Germinal center (tissue), 1 donor: ENCODE data around the gene SMKR1.
A peak's percentile ranks its signal among the peaks of the same experiment; 100 is the strongest.
"Not testable (repeated sequence)": the region's sequence is repeated elsewhere in the genome, so short reads cannot be mapped to it uniquely, and the experiment has no call there.

ENCODE experiments used
- DNase-seq: peaks from one replicate; pipeline ENCODE4 v3.0.0; 2012; ENCODE audit warnings: mixed read lengths, low spot score

Gene SMKR1

GRCh38 chr7:129501760-129502707 lies at the start of gene SMKR1:
SMKR1 (plus strand) TSS chr7:129502531; CDS start chr7:129502825, 294 bp downstream.
- DNase-seq, result peak; percentile 98

- no peak for DNase-seq
Measured at GRCh38 chr7:129452589-129453231, 49.6 kb upstream of the SMKR1 start.

GRCh38 chr7:129453510-129454248 lies 48.7 kb upstream of the SMKR1 start:
- DNase-seq, result no peak

GRCh38 chr7:129454249-129454551 lies 48.1 kb upstream of the SMKR1 start:
- no peak for DNase-seq

GRCh38 chr7:129456421-129456820 lies 45.9 kb upstream of the SMKR1 start:
- DNase-seq, result no peak

GRCh38 chr7:129457101-129457500 lies 45.2 kb upstream of the SMKR1 start:
- DNase-seq, result no peak

GRCh38 chr7:129458171-129458570 lies 44.2 kb upstream of the SMKR1 start:
- DNase-seq, result no peak

GRCh38 chr7:129461809-129462208 lies 40.5 kb upstream of the SMKR1 start:
- no peak for DNase-seq

- no peak for DNase-seq
Measured at GRCh38 chr7:129462420-129462819, 39.9 kb upstream of the SMKR1 start.

GRCh38 chr7:129464194-129464593 lies 38.1 kb upstream of the SMKR1 start:
- DNase-seq, result no peak

- DNase-seq, result no peak
Measured at GRCh38 chr7:129465080-129465479, 37.3 kb upstream of the SMKR1 start.

GRCh38 chr7:129466796-129467195 lies 35.5 kb upstream of the SMKR1 start:
- no peak for DNase-seq

- DNase-seq, result no peak
Measured at GRCh38 chr7:129468087-129468486, 34.2 kb upstream of the SMKR1 start.

- DNase-seq, result no peak
Measured at GRCh38 chr7:129468547-129468946, 33.8 kb upstream of the SMKR1 start.

- no peak for DNase-seq
Measured at GRCh38 chr7:129469930-129470329, 32.4 kb upstream of the SMKR1 start.

GRCh38 chr7:129470411-129470810 lies 31.9 kb upstream of the SMKR1 start:
- DNase-seq, result no peak

GRCh38 chr7:129471402-129471827 lies 30.9 kb upstream of the SMKR1 start:
- DNase-seq, result no peak

- not testable (repeated sequence) for DNase-seq
Measured at GRCh38 chr7:129475931-129476330, 26.4 kb upstream of the SMKR1 start.

- not testable (repeated sequence) for DNase-seq
Measured at GRCh38 chr7:129476398-129476797, 25.9 kb upstream of the SMKR1 start.

- no peak for DNase-seq
Measured at GRCh38 chr7:129479831-129480230, 22.5 kb upstream of the SMKR1 start.

- no peak for DNase-seq
Measured at GRCh38 chr7:129480674-129481363, 21.5 kb upstream of the SMKR1 start.

GRCh38 chr7:129481376-129481775 lies 21.0 kb upstream of the SMKR1 start:
- not testable (repeated sequence) for DNase-seq
